ENCODE measurements around the gene SORD. TPM values are rescaled to one million over a fixed set of nuclear protein-coding genes. Genes with fewer than 3 reads are reported as not detected.
"Not testable (repeated sequence)": the region's sequence is repeated elsewhere in the genome, so short reads cannot be mapped to it uniquely, and the experiment has no call there.

Gene SORD
- polyA plus RNA-seq, 1 donor: 41.2 TPM

DNA sequence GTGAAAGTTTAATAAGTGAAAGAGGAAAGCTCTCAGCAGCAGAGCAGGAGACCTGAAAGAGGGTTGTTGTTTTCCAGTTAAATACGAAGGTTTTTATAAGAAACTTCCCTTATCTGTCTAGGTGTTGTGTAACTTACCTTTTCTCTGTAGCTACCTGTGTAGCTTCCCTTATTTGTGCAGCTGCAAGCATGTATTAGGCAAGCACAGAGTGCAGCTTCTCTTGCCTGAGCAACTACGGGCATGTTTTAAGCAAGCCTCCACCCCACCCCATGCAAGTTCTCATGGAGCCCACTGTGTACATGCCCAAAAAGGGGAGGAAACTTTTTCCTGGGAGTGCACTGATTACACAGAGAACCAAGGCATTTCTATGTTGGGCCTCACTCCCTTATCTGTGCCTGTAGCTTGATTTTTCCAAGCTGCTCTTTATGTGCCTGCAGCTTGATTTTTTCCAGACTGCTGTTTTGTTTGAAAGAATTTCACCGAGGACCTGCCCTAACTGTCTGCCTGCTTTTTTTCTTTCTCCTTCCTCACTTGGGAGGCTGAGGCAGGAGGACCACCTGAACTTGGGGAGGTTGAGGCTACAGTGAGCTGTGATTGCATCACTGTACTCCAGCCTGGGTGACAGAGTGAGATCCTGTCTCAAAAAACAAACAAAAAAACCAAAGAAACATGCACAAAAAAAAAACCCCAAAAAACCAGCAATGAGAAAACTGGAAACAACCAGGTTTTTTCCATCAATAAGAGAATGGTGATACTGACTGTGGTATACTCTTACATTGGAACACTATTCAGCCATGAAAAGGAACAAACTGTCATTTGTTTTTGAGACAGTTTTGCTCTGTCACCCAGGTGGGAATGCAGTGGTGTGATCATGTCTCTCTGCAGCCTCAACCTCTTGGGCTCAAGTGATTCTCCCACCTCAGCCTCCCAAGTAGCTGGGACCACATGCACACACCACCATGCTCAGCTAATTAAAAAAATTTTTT lies 36.0 kb downstream of the SORD start:
- DNase-seq: not testable (repeated sequence)

DNA sequence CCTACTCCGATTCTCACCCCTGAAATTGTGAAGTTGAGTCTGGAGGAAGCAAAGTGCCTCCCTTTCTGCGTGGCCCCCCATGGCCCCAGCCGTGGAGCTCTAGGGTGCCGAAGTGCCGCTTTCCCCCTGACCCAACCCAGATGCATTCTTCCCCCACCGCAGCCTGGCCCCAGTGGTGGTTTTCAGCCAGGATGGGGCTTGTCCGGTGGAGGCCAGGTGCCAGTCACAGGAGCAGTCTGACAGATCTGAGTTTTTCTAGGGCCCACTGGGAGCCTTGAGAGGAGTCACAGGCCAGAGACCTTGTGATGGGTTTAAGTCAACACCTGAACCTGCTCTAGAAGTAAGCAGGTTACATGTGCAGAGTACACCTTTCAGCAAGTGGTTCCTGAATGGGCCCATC lies 39.3 kb downstream of the SORD start:
- DNase-seq: not testable (repeated sequence)

DNA sequence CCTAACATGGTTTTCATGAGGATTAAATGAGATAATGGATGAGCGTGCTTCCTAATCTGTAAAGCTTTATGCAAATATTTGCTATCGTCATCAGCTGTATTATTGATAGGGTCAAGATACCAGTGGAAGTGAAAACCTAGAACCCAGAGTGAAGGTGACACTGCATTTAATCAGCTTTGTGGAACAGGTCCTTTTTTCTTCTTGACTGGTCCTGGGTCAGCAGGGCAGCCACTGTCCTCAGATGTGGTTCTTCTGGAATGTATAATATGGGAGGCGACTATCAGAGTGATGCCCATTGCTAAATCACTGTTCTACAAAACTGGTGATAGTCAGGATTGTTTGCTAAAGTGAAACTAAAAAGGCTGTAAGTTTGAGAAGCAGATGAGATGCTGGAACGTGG lies 41.4 kb downstream of the SORD start:
- DNase-seq: no peak

DNA sequence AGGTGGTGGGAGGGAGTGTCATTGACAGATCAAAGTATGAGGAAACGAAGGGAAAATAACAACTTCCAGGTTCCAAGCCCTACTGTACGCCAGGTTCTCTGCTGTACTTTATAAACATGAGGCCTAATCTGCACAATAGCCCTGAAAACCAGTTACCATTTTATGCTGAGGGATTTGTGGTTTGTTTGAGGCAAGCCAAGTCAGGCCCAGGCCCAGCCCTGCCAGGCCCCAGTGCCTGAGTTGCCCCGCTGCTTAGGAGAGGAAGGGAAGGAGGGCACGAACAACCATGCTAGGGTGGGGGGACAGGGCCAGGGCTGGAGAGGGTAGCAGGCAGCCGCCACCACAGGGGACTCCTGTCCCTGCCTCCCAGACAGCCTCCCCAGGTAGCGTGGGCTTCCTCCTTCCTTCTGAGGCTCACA lies 47.0 kb downstream of the SORD start:
- DNase-seq: not testable (repeated sequence)

DNA sequence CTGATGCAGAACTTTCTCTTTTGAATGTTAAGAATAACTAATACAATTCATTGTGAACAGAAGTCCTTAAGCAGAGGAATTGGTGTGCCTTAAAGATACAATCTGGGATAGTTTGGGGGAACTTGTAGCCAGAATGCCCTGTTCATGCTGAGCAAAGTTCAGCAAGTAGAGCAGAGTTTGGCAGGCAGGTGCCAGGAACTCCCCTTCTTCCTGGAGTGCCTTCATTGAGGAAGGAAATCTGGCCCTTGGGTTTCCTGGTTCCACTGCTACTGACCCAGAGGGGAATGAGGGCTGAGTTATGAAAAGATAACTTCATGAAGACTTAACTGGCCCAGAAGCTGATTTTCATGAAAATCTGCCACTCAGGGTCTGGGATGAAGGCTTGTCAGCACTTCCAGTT lies 50.6 kb downstream of the SORD start:
- not testable (repeated sequence) for DNase-seq

DNA sequence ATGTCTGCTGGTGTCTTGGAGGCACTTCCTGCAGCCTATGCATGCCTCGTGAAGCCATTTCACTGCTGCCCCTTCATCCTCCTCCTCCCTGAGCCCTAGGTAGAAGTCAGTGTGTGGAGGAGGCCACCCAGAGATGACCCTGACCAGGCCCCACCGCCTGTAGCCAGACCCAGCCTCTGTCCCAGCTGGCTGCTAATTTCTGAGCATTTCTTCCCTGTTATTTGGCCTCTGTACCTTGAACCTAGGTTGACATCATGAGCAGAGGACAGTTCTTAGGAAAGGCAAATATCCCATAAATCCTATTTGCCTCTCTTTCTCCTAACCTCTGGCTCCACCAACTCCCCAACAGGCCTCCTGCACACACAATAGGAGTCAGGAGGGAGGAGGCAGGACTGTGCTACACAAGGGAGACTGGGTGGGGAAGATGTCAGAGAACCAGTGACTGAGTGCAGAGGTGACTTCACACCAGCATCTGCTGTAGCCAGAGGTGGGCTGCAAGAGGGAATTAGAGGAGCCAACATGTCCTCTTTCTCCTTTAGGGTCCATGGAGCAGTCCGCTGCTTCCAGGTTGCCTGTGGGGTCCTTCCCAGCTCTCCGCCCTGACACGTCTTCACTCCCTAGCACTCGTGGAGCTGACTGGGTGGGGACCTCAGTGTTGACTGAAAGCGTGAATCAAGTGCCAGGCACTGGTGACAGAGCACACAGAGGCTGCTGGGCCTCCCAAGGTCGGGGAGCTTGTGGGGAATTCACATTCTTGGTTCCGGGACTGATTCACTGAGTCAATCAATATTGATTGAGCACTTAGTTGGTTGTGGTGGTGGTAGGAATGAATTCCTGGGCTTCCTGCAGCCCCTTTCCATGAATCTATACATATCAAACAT lies 52.7 kb downstream of the SORD start:
- DNase-seq: not testable (repeated sequence)

DNA sequence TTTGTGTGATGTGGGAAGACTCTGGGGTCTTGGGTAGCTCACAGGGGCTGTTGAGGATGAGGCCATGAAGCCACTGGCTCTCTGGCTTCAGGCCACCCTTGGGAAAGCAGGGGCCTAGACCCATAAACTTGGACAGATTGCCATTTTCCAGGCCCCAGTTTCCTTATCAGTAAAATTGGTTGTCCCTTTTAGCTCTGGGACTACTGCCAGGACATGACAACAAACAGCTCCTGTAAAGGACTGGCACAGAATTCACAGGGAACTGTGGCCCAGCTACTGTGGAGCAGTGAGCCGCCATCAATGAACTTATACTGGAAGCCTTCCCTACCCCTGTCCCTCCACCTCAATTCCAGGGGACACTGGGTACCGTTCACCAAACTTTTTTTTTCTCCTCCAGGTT lies 54.4 kb downstream of the SORD start:
- not testable (repeated sequence) for DNase-seq

DNA sequence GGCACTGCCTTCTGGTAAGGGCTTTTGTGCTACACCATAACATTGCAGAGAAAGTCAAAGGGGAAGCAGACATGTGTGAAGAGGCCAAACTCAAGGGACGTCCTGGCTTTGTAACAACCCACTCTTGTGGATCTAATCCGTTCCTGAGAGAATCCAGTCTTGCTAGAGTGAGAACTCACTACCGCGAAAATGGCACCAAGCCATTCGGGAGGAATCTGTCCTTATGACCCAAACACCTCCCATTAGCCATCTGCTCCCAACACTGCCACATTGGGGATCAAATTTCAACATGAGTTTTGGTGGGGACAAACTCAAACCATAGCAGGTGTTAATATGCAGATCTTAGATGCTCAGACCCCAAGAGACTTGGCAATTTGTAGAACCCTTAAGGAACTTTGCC lies 56.2 kb downstream of the SORD start:
- not testable (repeated sequence) for DNase-seq

- DNase-seq: not testable (repeated sequence)
These were observed 56.7 kb downstream of the SORD start for GRCh38 chr15:45079628-45080246.

DNA sequence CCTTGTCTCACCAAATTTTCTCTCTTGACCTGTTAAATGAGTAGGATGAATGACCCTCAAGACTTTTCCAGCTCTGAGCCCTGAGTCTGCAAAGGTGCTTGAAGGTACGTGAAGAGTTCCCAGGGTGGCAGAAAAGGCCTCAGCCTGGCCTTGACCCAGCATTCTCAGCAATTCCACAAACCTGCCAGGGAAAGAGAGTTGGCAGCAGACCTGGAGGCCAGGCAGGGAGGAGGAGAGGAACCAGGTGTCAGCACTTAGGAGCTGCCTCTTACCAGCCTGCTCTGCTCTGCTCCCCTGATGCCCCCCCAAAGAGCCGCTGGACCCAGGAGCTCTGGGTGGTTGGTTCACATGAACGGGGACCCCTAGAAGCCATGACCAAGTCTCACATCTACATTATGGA lies 57.6 kb downstream of the SORD start:
- DNase-seq: not testable (repeated sequence)

DNA sequence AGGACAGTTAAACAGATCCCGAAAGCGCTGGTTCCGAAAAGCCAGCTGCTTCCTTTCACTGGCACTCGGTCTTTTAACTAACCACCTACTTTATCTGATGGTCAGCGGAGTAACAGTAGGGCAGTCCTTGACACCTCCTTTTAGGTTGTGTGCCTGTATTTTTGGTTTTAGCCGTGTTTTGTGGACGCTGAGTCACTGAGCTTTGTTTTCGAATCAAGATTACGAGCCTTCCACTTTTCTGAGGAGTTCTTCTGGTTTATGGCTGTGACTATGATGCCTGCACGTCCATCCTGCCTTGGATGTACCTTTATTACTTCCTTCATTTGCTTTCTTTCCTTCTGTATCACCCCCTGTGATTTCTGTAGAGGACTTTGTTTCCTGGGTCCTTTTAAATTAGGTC lies 59.4 kb downstream of the SORD start:
- DNase-seq: not testable (repeated sequence)

GRCh38 chr15:45083223-45083622 lies 60.2 kb downstream of the SORD start:
- no peak for DNase-seq

DNA sequence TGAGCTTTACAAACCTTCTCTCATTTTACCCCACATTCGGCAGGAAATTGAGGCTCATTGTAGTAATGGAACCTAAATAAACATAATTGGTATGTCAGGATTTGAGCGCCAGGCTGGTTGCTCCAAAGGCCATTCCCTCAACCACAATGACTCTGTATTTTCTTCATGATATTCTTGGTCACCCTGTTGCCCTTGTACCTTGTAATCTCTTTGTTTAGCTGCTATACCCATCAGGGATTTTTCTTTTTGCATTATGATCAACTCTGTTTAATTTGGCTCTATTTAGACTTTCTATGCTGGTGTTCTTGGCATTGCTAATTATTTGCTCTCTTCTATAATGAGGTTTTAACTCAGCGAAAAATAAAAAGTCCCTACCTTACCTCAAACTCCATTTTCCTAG lies 61.2 kb downstream of the SORD start:
- no peak for DNase-seq

- DNase-seq: no peak
These were observed 64.5 kb downstream of the SORD start for GRCh38 chr15:45087513-45087912.

DNA sequence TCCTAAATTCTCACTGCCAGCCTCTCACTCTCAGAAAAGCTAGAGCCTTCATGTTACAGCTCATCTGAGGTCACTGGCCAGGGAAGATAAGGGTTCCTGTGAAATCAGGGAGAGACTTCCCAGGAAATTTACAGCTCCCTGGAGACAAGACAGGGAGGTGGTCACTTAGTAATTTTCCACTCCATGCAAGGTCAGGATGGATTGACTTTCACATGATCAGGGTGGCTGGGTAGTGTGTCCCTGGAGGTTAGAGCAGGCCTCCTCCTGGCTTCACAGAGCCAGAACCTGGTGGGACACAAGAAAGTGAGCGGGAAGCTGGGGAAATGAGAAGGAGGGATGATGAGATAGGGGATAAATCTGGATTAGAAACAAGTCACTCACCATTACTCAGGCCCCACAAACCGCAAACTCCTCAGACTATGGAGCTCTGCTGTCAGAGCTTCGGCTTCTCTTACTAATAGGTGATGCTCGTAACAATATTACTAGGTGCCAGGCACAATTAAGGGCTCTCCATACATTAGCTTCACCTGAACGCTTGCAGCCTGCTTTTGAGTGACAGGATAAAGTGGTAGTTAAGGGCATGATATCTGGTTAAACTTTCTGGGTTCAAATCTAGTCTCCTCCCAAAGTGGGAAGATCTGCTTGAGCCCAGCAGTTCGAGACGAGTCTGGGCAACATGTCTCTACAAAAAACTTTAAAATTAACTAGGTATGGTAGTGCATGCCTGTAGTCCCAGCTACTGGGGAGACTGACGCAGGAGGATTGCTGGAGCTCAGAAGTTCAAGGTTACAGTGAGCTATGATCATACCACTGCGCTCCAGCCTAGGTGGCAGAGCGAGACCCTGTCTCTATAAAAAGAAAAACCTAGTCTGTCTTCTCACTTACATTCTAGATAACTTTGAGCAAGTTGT lies 66.1 kb downstream of the SORD start:
- DNase-seq: no peak

GRCh38 chr15:45089712-45090373 lies 66.8 kb downstream of the SORD start:
- DNase-seq: no peak

DNA sequence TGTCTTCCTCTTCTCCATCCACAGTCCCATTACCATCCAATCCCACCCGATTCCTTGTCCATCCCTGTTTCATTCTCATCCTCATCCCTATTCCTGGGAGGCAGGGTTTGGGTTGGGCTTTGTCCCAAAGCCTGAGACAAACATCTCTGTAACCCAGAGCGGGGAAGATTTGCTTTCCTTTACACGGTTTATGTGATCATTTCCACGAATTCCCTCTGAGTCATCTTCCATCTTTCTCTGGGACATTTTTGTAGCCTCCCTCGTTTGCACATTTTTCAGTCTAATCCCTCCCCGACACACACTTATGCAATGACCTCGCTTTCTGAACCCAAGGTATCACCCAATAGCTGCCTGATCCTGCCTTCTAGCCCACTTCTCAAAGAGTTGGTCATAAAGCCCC lies 68.2 kb downstream of the SORD start:
- no peak for DNase-seq

DNA sequence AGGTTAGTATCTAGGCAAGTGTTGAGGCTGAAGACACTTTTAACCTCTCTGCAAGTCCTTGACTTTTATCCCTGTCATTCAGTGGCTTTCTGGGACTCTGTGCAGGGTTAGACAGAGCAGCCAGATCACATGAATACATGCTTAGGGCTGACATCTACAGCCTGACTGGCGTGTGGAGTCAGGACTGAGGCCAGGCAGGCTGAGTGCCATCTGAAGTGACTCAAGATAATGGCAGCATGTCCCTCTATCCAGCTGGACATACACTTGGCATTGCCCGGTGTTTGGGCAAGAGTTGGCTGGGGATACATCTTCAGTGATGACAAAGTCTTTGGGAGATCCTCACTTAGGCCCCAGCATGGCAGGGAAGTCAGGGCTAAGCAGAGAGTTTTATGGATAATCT lies 68.6 kb downstream of the SORD start:
- no peak for DNase-seq

- DNase-seq: no peak
These were observed 70.0 kb downstream of the SORD start for GRCh38 chr15:45093013-45093412.

- DNase-seq: no peak
These were observed 70.8 kb downstream of the SORD start for GRCh38 chr15:45093622-45094357.
